ENCODE data around the gene SVOP.
"Not testable (repeated sequence)": the region's sequence is repeated elsewhere in the genome, so short reads cannot be mapped to it uniquely, and the experiment has no call there.

Gene SVOP

DNA sequence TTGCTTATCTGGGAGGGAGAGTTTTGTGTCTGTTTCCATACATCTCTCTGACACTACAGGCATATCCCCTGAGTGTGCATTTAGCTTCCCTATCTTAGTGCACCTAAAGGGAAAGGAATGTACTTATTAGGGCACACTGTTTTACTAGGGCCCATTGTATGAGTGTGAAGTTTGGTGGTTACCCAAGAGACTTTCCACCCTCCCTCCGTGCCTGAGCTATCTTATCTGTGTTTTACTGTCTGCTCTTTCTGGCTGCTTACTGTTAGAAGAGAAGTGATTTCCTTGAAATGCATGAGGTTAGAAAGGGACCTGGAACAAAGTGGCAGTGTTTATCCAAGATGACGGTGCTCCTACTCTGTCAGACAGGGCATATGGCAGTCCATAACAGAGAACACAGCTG is 8.5 kb upstream of the SVOP start:
- no peak for DNase-seq (ENCODE audit: low read depth)

DNA sequence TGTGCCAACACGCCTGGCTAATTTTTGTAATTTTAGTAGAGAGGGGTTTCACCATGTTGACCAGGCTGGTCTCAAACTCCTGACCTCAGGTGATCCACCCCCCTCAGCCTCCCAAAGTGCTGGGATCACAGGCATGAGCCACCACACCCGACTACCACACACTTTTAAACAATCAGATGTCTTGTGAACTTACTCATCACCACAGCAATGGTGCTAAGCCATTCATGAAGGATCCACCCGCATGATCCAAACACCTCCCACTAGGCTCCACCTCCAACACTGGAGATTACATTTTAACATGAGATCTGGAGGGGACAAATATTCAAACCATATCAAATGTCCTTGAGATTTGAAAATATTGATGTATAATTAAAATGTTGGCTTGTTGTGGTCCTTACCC is 7.8 kb upstream of the SVOP start:
- not testable (repeated sequence) for DNase-seq (ENCODE audit: low read depth)

DNA sequence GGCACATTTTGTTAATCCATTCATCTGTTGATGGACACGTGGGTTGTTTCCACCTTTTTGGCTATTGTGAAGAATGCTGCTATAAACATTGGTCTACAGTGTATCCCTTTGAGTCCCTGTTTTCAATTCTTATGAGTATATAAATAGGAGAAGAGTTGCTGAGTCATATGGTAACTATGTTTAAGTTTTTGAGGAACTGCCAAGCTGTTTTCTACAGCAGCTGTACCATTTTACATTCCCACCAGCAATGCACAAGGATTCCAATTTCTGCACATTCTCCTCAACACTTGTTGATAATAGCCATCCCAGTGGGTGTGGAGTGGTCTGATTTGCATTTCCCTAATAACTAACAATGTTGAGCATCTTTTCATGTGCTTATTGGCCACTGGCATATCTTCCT is 6.9 kb upstream of the SVOP start:
- no peak for DNase-seq (ENCODE audit: low read depth)

DNA sequence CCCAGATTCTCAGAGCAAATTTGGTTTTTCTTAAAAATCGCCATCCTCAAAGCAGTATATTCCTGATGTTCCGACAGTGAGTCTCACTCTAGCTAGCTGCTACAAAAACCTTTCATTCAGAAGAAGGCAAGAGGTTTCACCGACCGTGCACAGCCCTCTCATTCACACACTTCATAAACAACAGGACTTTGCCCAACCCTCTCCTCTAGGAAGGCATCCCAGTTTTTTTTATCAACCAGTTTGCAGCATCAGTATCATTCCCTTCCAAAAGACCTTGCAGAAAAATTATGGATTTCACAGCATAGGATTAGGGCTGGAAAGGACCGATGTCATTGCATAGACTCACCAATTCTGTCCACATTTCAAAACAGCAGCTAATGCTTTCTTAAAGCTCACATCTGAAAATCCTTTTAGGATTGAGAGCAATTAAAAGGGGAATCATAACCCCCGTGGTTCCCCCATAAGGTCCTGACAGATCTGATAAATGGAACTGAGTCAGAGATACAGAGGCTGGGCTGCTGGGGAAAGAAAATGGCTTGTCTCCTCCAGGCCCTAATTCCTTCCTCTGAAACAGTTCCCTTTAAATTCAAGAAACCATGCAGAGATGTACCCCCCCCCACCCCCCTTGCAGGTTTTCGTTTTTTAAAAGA is 597 bp downstream of the SVOP start:
- DNase-seq (ENCODE audit: low read depth), result no peak

DNA sequence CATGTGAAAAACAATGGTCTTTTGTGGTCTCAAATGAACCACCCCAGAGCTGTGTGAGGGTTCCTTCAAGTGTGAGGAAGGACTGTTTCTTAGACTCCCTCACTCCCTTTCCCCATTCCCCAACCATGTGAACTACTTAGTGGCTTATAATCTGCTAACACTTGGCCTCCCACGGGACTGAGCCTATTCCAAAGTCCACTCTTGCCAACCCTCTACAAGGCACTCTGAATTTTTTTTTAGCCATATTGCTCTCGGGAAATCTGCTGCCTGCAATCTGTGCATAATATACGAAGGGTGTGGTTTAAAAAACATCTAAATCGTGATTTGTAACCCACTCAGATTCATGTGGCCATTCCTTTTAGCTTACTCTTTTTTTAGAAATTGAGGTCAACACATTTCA is 2.6 kb downstream of the SVOP start:
- DNase-seq (ENCODE audit: low read depth), result no peak

DNA sequence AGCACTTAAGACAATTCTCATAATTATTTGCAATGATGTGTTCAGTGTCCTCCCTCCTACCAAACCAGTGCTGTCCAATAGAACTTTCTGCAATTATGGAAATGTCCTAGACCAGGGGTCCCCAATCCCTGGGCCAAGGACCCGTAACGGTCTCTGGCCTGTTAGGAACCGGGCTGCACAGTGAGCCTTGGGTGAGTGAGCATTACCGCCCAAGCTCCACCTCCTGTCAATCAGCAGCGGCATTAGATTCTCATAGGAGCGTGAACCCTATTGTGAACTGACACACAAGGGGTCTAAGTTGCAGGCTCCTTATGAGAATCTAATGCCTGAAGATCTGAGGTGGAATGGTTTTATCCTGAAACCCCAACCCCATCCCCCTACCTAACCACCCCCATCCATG is 3.9 kb downstream of the SVOP start:
- no peak for DNase-seq (ENCODE audit: low read depth)

DNA sequence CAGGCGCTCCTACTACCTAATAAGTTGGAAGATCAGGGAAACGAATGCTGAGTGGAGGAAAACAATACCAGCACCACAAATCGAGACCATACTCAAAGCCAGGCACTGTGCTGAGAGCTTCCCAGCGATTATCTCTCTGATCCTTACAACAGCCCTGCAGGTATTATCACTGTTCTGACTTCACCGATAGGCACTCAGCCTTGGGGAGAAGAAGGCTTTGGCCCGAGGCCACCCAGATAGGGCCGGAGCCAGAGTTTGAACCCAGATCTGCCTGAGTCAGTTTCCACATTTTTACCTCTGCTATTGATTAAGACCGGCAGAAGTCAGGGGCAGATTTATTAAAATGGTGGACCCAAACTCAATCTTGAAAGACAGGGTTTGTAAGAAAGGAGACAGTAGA is 4.9 kb downstream of the SVOP start:
- no peak for DNase-seq (ENCODE audit: low read depth)

DNA sequence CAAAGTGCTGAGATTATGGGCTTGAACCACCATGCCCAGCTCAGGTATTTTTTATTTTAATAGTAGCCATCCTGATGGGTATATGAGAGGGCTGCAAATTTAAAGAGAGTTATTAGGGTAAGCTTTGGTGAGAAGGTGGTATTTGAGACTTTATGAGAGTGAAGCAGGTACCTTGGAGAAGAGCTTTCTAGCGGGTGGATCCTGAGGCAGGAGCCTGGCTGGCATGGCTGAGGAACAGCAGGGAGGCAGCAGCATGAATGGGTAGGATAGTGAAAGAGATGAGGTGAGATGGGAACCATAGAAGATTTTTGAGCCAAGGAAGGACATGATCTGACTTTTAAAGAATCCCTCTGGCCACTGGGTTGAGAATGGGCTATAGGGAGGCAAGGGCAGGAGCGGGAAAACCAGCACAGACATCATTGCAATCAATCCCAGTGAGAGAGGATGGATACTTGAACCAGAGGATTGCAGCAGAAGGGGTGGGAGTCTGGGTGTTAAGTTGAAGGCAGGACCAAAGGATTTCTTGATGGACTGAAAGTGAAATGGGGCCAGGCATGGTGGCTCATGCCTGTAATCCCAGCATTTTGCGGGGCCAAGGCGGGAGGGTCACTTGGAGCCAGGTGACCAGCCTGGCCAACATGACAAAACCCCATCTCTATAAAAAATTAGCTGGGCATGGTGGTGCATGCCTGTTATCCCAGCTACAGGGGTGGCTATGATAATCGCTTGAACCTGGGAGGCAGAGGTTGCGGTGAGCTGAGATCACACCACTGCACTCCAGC is 5.7 kb downstream of the SVOP start:
- no peak for DNase-seq (ENCODE audit: low read depth)

DNA sequence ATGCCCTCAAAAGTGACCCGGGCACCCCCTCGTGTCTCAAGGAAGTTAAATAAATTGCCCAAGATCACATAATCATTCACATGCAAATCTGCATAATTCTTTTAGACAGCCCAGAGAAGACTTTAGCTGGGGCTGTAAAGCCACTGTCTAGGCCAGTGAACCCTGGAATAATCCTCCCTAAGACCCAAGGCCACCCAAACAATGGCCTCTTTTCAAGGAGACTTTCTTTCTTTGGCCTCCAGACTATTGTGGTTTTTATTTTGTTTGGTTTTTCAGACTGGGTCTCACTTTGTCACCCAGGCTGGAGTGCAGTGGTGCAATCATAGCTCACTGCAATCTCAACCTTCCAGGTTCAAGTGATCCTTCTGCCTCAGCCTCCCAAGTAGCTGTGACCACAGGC is 10.6 kb downstream of the SVOP start:
- no peak for DNase-seq (ENCODE audit: low read depth)

DNA sequence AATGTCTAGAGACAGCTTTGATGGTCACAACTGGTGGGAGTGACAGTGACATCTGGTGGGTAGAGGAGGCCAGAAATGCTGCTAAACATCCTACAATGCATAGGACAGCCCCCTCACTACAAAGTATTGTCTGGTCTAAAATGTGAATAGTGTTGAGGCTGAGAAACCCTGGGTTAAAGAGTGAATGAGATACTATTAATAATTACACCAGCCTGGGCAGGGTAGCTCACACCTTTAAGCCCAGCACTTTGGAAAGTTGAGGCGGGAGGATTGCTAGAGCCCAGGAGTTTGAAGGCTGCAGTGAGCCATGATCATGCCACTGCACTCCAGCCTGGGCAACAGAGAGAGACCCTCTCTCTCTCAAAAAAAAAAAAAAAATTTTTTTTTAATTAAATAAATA is 11.1 kb downstream of the SVOP start:
- no peak for DNase-seq (ENCODE audit: low read depth)

DNA sequence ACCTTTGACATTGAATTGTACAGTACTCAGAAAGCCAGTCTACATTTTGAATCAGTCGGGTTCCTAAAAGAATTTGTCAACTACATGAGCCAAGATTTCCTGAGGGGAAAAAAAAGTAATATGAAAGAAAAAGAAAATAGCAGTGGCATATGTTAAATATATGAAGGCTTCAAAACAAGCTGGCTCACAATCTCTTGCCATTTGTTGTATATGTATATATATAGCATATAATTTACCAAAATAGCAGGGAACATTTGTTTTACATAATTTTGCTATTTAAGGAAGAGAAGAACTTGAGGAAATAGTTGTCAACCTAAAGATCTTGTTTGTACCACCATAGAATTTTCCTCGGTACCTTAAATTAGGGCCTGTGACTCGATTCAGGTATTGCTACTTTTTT is 16.9 kb downstream of the SVOP start:
- DNase-seq (ENCODE audit: low read depth), result no peak

DNA sequence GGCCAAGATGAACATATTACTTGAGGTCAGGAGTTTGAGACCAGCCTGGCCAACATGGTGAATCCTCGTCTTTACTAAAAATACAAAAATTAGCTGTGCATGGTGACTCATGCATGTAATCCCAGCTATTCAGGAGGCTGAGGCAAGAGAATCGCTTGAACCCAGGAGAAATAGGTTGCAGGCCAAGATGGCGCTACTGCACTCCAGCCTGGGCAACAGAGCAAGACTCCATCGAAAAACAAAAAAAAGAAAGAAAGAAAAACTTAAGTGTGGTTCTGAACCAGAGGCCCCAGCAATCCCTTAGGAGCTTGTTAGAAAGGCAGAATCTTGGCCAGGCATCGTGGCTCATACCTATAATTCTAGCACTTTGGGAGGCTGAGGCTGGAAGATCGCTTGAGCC is 24.5 kb downstream of the SVOP start:
- no peak for DNase-seq (ENCODE audit: low read depth)

DNA sequence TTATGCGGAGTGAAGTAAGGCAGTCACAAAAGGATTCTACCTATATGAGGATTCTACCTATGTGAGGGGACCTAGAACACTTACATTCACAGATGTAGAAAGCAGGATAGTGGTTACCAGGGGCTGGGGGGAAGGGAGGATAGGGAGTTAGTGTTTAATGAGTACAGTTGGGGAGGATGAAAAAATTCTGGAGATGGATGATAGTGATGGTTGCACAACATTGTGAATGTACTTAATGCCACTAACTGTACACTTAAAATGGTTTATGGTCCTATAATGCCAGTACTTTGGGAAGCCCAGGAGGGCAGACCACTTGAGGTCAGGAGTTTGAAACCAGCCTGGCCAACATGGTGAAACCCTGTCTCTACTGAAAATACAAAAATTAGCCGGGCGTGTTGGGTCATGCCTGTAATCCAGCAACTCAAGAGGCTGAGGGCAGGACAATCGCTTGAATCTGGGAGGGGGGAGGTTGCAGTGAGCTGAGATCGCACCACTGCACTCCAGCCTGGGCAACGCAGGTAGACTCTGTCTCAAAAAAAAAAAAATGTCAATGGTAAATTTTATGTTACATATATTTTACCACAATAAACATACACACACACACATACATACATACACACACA is 25.4 kb downstream of the SVOP start:
- no peak for DNase-seq (ENCODE audit: low read depth)

DNA sequence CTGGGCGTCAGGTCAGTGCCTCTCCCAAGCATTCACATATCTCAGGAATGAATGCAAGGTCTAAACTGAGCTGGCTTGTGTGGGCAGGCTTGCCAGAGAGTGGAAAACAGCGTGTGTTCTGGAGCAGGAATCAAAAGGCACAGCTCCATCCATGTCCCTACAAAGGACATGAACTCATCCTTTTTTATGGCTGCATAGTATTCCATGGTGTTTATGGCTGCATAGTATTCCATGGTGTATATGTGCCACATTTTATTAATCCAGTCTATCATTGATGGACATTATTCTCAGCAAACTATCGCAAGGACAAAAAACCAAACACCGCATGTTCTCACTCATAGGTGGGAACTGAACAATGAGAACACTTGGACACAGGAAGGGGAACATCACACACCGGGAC is 30.8 kb downstream of the SVOP start:
- DNase-seq (ENCODE audit: low read depth), result not testable (repeated sequence)

DNA sequence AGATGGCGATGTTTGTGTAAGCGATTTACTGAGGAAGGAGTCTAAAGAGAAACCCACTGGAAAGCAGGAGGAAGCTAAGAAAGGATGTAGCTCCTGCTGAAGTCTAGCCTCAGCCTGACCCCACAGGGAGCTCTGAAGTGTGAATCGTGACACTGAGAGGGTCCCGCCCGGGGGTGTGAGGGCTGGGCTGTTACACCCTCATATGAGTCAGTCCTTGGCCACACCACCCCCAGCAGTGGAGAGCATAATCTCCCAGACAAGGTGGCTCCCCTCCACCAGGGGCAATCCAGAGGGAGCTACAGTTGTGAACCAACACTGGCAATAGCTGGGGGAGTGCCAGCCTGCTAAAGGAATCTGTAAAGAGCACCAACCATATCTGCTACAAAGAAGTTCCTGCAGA is 31.5 kb downstream of the SVOP start:
- DNase-seq (ENCODE audit: low read depth), result no peak

DNA sequence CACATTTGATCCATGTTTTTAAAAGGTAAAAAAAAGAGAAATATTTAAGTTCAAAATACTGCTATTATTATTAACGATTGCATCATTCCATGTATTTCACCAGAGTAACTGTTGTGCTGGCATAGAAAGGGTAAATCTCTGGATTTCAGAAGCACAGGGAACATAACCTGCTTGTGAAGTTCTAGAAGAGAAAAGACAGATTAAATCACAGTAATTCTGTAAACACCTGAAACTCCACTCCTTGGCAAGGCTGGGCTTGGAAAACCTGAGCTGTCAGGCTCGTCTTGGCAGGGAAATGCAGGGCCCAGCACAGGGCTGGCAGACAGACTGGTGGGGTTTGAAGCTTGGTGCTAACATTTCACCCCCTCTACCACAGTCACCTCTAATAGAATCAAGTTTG is 35.1 kb downstream of the SVOP start:
- DNase-seq (ENCODE audit: low read depth), result no peak

DNA sequence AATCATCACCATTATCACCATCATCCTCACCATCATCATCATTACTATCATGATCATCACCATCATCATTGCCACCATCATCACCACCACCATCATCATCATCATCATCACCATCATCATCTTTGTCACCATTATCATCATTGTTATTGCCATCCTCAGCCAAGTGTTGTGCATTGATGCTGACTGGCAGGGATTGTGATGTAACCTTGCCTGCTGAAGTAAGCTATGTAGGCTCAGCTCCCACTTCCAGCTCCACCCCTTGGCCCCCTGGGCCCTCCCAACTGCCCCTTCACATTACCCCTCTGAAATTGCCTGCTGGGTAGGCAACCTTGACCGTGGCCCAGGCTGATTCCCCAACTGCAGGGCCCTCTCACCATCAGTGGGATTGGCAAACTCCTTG is 37.6 kb downstream of the SVOP start:
- no peak for DNase-seq (ENCODE audit: low read depth)

DNA sequence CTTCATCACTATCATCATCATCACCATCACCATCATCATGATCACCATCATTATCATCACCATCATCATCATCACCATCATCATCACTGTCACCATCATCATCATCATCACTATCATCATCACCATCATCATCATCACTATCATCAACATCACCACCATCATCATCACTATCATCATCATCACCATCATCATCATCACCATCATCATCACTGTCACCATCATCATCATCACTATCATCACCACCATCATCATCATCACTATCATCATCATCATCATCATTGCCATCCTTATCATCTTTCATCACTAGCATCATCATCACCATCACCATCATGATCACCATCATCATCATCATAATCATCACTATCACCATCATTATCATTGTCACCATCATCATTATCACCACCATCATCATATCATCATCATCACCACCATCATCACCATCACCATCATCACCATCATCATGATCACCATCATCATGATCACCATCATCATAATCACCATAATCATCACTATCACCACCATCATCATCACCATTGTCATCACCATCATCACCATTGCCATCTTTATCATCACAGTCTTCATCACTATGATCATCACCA is 38.1 kb downstream of the SVOP start:
- DNase-seq (ENCODE audit: low read depth), result no peak

DNA sequence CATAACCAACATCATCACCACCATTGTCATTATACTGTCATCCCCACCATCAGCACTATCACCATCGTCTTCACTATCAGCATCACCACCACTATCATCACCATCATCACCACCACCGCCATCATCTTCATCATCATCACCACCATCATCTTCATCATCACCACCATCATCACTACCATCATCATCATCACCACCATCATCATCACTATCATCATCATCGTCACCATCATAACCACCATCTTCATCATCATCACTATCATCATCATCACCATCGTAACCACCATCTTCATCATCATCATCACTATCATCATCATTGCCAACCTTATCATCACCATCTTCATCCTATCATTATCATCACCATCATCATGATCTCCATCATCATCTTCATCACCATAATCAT is 39.0 kb downstream of the SVOP start:
- no peak for DNase-seq (ENCODE audit: low read depth)

DNA sequence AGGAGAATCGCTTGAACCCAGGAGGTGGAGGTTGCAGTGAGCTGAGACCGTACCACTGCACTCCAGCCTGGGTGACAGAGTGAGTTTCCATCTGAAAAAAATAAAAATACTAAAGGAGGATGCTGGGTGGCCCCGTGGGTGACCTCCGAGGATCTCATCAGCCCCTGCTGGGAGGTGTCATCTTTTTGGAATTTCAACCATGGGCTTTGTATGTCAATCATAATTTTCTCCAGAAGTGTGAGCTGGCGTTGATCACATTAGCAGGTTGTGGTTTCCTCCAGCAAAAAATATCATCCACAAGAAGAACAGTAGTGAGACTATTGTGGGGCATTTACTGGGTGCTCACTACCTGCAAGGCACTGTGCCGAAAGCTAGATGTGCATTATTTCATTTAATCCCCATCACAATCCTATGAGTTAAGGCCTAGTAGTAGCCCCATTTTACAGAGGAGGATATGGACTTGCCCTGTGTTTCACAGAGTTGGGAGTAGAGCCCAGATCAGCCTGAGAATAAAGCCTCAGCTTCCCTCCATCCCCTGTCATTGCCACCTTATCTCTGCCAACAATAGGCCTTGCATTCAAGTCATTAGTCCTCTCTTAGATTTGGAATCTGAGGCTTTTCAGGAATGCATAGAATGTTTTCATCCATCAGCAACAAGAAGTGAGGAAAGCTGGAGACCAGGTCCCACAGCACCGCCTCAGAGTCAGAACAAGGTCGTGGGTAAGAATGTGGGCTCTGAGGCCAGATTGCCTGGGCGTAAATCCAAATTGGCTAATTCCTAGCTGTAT is 39.8 kb downstream of the SVOP start:
- peak; percentile 51 for DNase-seq (ENCODE audit: low read depth)

DNA sequence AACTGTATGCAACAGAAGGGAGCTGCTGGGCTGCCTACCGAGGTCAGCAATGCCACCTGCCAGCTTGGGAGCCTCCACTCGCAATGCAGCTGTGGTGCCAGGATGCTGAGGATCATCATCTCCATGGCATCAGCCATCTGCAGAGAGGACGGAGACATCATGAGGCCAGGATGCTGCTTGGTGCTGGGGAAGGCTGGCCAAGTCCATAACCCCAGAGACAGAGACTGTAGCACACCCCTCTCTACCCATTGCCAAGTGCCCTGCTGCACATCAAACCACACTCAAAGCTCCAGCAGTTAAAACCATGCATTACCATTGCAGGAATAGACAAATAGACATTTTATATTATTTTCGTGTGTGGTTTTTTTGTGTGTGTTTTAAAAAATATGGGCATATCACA is 43.5 kb downstream of the SVOP start:
- DNase-seq (ENCODE audit: low read depth), result no peak

DNA sequence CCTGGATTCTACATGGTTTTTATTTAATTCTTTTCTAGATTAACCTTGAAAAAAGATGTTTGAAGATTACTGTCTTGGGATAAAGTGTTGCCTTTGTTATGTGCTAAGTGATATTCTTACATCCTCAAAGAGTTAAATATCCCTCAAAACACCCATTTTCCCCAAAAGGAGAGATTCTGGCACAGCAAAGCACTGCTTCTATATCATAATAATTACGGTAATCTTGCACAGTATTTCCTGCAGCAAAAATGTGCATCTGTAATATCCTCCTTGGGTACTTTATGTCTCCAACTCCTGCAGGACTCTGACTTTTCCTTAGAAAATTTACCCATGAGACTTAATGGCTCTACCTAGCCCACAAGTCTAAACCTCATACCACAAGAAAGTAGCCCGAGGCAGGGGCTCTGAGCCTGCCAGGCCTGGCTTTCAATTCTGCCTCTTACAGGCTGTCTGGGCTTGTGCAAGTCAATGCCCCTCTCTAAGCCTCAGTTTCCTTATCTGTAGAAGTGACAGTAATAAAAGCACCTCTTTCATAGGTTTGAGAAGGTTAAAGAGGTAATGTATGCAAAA is 45.8 kb downstream of the SVOP start:
- peak; percentile 34 for DNase-seq (ENCODE audit: low read depth)
